HepG2 (cell line): ENCODE results near the gene PAFAH1B1. TPM values are rescaled to one million over a fixed set of nuclear protein-coding genes. Genes with fewer than 3 reads are reported as not detected.

Experiments
- KLF16 ChIP-seq, 2 experiments: sonication (generic) in 1 of 2; formaldehyde crosslinking in 1 of 2; IDR thresholded peaks; 2 replicates each; pipeline versions ENCODE4 v1.6.1 to v1.8.0; 2016 to 2023; ENCODE audit warnings: missing genetic modification reagents in 2 of 2, missing compliant biosample characterization in 1 of 2
- NR2F6 ChIP-seq, 2 experiments: IDR thresholded peaks; 2 replicates each; pipeline ENCODE4 v1.6.1; 2016; ENCODE audit warnings: antibody characterized with exemption in 1 of 2, mild to moderate bottlenecking in 1 of 2
- POLR2AphosphoS2 ChIP-seq: IDR thresholded peaks from 2 replicates; pipeline ENCODE4 v1.6.1; 2011; ENCODE audit warnings: low read depth, low read length, improper control_type of control experiment
- STAT5B ChIP-seq: sonication (generic); formaldehyde crosslinking; IDR thresholded peaks from 2 replicates; pipeline ENCODE4 v1.4.0; 2020; ENCODE audit warnings: missing genetic modification reagents
- ZFY ChIP-seq: sonication (generic); formaldehyde crosslinking; IDR thresholded peaks from 2 replicates; pipeline ENCODE4 v1.4.0; 2020; ENCODE audit warnings: missing genetic modification reagents
- ZNF879 ChIP-seq: sonication (generic); formaldehyde crosslinking; IDR thresholded peaks from 2 replicates; pipeline ENCODE4 v1.8.1; 2023; ENCODE audit warnings: missing genetic modification reagents
- ZSCAN25 ChIP-seq: sonication (generic); formaldehyde crosslinking; IDR thresholded peaks from 2 replicates; pipeline ENCODE4 v1.8.0; 2022; ENCODE audit warnings: mild to moderate bottlenecking, missing genetic modification reagents
- polyA plus RNA-seq, 8 experiments: library from polyadenylated mRNA; depleted of rRNA in 3 of 8; stranded (reverse) in 7 of 8; unstranded in 1 of 8; fragments of >200 nt; fragmentation: Illumina TruSeq in 4 of 8; extraction: Trizol in 4 of 8; gene quantifications; 2 replicates each; pipeline versions ENCODE4 v1.2.1 to v1.2.3, GENCODE V29; 2011 to 2016; ENCODE audit warnings: low read depth in 4 of 8, missing spikeins in 1 of 8, mixed read lengths in 1 of 8; ENCODE audit not compliant: insufficient read depth in 1 of 8
- total RNA-seq, 5 experiments: library from RNA; depleted of rRNA; stranded (reverse); fragments of >200 nt; fragmentation: Illumina TruSeq; extraction: Trizol; gene quantifications; 2 replicates each; pipeline ENCODE4 v1.2.3, GENCODE V29; 2016; ENCODE audit warnings: low read depth in 1 of 5
- TF ChIP-seq, protein P1 (sequence below), 2 experiments: sonication (generic) in 1 of 2; formaldehyde crosslinking in 1 of 2; IDR thresholded peaks; 2 replicates each; pipeline versions ENCODE4 v1.4.0 to v1.6.1; 2018 to 2020; ENCODE audit warnings: missing genetic modification reagents in 2 of 2, borderline replicate concordance in 1 of 2, low read depth in 1 of 2, mild to moderate bottlenecking in 1 of 2, missing biosample characterization in 1 of 2
- TF ChIP-seq, protein P2 (sequence below), 2 experiments: sonication (generic) in 1 of 2; formaldehyde crosslinking in 1 of 2; IDR thresholded peaks; 2 replicates each; pipeline versions ENCODE4 v1.4.0 to v1.6.1; 2016 to 2020; ENCODE audit warnings: borderline replicate concordance in 1 of 2, low read depth in 1 of 2, mild to moderate bottlenecking in 1 of 2, missing genetic modification reagents in 1 of 2
- TF ChIP-seq, protein P3 (sequence below): sonication (generic); formaldehyde crosslinking; IDR thresholded peaks from 2 replicates; pipeline ENCODE4 v1.4.0; 2020; ENCODE audit warnings: missing genetic modification reagents, mild to moderate bottlenecking, borderline replicate concordance
- TF ChIP-seq, protein P4 (sequence below): sonication (generic); formaldehyde crosslinking; IDR thresholded peaks from 2 replicates; pipeline ENCODE4 v1.9.0; 2022; ENCODE audit warnings: missing genetic modification reagents, mild to moderate bottlenecking, borderline replicate concordance
- TF ChIP-seq, protein P5 (sequence below): sonication (generic); formaldehyde crosslinking; IDR thresholded peaks from 2 replicates; pipeline ENCODE4 v1.5.0; 2020; ENCODE audit warnings: mild to moderate bottlenecking, missing genetic modification reagents, borderline replicate concordance

PAFAH1B1 gene
- total and polyA plus RNA-seq, 2 of the 13 experiments (the other 11 are each of a cell fraction or from before 2014, with no cell fraction given), result 46.0 to 64.9 TPM

DNA sequence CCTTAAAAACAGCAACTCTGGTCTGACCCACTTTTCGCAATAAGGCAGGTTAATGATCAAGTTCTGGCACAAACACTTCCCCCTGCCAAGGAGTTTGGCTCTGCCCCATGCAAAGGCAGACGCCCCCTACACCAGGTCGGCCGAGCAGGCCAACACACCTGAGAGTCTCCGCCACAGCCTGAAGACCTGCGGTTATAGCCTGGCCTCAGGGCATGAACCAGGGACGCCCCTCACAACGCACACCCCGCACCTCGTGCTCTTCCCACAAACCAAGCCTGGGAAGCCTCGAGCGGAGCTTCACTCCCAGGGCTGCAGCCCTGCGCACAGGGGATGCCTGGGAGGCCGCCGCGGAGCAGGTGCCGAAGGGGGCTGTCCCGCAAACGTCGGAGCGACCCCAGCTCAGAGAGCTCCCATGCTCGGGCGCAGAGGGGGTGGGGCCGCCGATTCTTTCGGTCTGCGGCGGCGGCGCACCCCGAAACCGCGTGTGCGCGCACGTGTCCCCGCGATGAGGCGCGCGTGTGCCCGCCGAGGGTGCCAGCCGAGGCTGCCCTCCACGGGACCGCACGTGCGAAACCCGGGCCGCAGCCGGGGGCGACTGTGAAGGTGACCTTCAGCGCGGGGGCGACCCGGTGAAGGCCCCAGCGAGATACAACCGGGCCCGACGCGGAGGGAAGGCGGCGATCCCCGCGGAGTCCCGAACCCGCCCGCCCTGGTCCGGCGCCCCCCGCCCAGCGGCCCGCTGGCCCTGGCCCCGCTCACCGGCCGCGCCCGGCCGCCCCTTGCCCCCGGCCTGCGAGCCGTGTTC is 117.6 kb downstream of the PAFAH1B1 start (continued):
- TF ChIP-seq, protein P1, sequence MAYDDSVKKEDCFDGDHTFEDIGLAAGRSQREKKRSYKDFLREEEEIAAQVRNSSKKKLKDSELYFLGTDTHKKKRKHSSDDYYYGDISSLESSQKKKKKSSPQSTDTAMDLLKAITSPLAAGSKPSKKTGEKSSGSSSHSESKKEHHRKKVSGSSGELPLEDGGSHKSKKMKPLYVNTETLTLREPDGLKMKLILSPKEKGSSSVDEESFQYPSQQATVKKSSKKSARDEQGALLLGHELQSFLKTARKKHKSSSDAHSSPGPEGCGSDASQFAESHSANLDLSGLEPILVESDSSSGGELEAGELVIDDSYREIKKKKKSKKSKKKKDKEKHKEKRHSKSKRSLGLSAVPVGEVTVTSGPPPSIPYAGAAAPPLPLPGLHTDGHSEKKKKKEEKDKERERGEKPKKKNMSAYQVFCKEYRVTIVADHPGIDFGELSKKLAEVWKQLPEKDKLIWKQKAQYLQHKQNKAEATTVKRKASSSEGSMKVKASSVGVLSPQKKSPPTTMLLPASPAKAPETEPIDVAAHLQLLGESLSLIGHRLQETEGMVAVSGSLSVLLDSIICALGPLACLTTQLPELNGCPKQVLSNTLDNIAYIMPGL (CRISPR knock-in tag; IDR thresholded peaks at IDR 0.05; ENCODE audit: borderline replicate concordance in 1 of 2, low read depth in 1 of 2), result peak in 1 of 2 experiments; percentile 66; a peak in 2 of 4 replicates
- TF ChIP-seq, protein P2, sequence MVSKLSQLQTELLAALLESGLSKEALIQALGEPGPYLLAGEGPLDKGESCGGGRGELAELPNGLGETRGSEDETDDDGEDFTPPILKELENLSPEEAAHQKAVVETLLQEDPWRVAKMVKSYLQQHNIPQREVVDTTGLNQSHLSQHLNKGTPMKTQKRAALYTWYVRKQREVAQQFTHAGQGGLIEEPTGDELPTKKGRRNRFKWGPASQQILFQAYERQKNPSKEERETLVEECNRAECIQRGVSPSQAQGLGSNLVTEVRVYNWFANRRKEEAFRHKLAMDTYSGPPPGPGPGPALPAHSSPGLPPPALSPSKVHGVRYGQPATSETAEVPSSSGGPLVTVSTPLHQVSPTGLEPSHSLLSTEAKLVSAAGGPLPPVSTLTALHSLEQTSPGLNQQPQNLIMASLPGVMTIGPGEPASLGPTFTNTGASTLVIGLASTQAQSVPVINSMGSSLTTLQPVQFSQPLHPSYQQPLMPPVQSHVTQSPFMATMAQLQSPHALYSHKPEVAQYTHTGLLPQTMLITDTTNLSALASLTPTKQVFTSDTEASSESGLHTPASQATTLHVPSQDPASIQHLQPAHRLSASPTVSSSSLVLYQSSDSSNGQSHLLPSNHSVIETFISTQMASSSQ (IDR thresholded peaks at IDR 0.05; ENCODE audit: low read depth), result peak; percentile 72
- TF ChIP-seq, protein P2 (CRISPR knock-in tag; IDR thresholded peaks at IDR 0.05; ENCODE audit: borderline replicate concordance), result peak; percentile 85
- no peak; the same call in 1 of the 2 replicates for TF ChIP-seq ZFY
- TF ChIP-seq NR2F6 (IDR thresholded peaks at IDR 0.05), result no peak; the same call in 1 of the 2 replicates
- TF ChIP-seq NR2F6 (CRISPR knock-in tag; IDR thresholded peaks at IDR 0.05), result peak; percentile 27; the same call in 1 of the 2 replicates
- TF ChIP-seq, protein P3, sequence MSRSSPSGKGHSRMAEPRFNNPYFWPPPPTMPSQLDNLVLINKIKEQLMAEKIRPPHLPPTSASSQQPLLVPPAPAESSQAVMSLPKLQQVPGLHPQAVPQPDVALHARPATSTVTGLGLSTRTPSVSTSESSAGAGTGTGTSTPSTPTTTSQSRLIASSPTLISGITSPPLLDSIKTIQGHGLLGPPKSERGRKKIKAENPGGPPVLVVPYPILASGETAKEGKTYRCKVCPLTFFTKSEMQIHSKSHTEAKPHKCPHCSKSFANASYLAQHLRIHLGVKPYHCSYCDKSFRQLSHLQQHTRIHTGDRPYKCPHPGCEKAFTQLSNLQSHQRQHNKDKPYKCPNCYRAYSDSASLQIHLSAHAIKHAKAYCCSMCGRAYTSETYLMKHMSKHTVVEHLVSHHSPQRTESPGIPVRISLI (CRISPR knock-in tag), result 0 out of 2 replicates have a peak, but pooled peaks have one; percentile 15
- TF ChIP-seq, protein P4, sequence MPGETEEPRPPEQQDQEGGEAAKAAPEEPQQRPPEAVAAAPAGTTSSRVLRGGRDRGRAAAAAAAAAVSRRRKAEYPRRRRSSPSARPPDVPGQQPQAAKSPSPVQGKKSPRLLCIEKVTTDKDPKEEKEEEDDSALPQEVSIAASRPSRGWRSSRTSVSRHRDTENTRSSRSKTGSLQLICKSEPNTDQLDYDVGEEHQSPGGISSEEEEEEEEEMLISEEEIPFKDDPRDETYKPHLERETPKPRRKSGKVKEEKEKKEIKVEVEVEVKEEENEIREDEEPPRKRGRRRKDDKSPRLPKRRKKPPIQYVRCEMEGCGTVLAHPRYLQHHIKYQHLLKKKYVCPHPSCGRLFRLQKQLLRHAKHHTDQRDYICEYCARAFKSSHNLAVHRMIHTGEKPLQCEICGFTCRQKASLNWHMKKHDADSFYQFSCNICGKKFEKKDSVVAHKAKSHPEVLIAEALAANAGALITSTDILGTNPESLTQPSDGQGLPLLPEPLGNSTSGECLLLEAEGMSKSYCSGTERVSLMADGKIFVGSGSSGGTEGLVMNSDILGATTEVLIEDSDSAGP (CRISPR knock-in tag), result 0 out of 2 replicates have a peak, but pooled peaks have one; percentile 76
- peak; percentile 51; the same call in 1 of the 2 replicates for TF ChIP-seq ZNF879 (CRISPR knock-in tag)
- no peak for TF ChIP-seq STAT5B (CRISPR knock-in tag)
- TF ChIP-seq POLR2AphosphoS2, result 0 out of 2 replicates have a peak, but pooled peaks have one; percentile 33
- peak; percentile 57; the same call in 1 of the 2 replicates for TF ChIP-seq ZSCAN25 (CRISPR knock-in tag)
- TF ChIP-seq, protein P5, sequence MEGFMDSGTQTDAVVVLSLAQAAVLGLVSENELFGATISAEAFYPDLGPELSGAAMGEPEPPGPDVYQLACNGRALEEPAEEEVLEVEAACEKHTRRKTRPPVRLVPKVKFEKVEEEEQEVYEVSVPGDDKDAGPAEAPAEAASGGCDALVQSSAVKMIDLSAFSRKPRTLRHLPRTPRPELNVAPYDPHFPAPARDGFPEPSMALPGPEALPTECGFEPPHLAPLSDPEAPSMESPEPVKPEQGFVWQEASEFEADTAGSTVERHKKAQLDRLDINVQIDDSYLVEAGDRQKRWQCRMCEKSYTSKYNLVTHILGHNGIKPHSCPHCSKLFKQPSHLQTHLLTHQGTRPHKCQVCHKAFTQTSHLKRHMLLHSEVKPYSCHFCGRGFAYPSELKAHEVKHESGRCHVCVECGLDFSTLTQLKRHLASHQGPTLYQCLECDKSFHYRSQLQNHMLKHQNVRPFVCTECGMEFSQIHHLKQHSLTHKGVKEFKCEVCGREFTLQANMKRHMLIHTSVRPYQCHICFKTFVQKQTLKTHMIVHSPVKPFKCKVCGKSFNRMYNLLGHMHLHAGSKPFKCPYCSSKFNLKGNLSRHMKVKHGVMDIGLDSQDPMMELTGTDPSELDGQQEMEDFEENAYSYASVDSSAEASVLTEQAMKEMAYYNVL (CRISPR knock-in tag), result peak; percentile 17; the same call in 1 of the 2 replicates
- TF ChIP-seq KLF16 (CRISPR knock-in tag; IDR thresholded peaks at IDR 0.05), result peak in 1 of 2 experiments; percentile 49; a peak in 1 of 4 replicates
